ENCODE measurements around the gene ZNF506.
"Not testable (repeated sequence)": the region's sequence is repeated elsewhere in the genome, so short reads cannot be mapped to it uniquely, and the experiment has no call there.

The ZNF506 gene

DNA sequence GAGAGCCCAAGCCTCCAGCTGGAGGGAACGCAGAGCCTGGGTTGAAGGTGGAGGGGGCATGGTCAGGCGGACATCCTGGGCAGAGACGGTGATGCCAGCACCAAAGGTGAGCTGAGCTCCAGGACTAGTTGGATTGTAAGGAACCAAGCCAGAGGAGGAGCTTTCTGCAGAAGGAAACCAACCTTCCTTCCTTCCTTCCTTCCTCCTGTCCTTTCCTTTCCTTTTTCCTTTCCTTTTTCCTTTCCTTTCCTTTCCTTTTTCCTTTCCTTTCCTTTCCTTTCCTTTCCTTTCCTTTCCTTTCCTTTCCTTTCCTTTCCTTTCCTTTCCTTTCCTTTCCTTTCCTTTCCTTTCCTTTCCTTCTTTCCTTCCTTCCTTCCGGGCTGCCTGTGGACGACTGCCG lies 77.6 kb downstream of the ZNF506 start:
- DNase-seq = not testable (repeated sequence)

DNA sequence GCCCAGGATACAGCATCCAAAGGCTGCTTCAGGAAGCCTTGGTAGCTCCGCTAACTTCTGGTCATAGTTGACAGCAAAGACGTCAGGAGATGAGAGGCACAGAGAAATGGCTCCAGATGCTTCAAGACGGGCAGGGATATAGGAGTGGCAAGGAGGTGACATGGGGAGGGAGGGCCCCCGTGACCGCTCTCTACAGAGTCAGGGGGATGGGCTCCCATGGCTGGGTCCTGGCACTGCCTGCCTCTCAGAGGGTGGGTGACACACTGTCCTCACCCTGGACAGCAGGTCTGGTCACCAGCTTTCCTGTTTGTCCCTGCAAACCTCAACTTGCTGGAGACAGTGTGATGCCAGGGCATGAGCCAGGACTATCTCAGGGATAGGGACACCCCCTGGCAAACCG lies 78.4 kb downstream of the ZNF506 start:
- DNase-seq = no peak

DNA sequence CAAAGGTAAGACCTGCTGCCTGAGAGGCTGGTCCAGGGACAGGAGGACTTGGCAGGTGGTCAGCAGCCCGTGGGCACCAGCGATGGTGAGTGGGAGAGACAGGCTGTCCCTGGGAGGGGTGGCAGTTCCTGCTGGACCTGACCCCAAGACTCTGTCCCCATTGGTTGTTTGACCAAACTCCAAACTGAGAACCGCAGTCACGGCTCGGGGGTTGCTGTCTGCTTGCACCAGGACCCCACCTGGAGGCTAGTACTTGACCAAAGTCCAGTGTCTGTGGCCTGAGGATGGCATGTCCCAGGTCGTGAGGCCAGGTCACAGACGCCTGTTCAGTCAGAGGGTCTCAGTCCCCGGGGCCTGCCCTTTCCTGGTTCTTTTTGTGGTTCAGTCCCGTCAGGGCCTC lies 78.8 kb downstream of the ZNF506 start:
- no peak for DNase-seq

Data from cerebellar nuclear complex (tissue), 1 donor.